ENCODE data around the gene CNOT6.

Gene CNOT6

DNA sequence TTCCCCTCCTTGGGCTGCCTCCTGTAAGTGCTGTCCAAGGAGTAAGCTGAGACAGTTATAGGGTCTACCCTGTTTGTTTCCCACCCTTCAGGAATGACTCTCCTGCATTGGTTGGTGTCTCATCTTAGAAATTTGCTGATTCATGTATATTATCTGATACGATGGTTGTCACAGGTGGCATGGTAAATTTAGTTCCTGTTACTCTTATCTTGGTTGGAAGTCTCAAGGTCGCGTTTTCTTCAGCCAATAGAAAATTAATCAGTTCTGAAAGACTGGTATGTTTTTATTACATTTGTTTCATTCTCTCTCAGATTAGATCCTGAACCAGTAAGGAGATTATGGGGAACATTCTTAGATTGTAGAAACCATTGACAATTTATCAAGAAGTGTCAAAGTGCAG, 54.4 kb downstream of the CNOT6 start:
- no peak for DNase-seq
- in situ Hi-C loops (cut with MboI; ENCODE audit: low pct_unique_long_range_greater_than_20kb, low sequenced_read_pairs), result no loop called here

DNA sequence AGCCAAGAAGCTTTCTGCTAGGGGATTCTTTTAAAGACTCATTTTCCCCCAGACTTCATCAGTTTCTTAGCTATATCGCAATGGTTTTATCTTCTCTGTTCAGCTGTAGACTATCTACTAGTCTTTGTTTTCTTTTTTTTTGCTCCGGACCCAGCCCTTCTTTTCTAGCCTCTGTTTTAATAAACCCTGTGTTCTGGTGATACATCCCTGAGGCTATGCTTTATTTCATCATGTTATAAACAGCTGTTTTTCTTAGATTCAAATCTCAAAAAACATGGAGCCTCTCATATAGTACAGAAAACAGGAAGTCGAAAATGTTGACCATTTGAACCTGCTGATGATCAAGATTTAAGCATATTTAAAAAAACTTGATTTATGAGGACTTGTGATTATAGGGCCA, 59.4 kb downstream of the CNOT6 start:
- in situ Hi-C loops (cut with MboI; ENCODE audit: low pct_unique_long_range_greater_than_20kb, low sequenced_read_pairs), result no loop called here
- DNase-seq, result no peak

DNA sequence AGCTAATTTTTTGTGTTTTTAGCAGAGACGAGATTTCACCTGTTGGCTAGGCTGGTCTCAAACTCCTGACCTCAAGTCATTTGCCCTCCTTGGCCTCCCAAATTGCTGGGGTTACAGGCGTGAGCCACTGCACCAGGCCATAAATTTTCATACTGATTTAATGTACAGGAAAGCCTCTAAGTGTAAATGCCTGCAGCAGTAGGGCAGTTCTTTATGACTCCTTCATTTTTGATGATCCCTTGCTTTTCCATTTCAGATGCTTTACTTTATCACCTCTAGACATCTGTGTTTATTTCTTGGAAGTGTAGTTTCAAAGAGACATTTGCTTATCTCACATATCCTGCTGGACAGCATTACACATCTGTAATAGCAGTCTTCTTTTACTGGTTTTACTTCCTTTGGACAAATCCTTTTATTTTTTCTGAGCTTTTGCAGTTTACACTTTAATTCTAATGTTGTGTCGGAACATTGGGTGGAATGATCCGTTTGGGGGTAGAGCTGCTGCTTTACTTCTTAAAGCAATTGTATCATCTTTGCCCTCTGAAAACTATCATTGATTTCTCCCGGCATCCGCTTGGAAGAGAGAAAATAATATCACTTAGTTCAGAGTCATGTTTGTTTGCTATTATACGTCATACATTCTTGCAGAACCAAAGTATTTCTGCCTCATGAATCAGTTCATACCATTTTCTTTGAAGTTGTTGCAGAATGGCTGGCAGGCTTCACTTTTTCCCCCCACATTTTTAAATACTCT, 61.2 kb downstream of the CNOT6 start:
- in situ Hi-C loops (cut with MboI; ENCODE audit: low pct_unique_long_range_greater_than_20kb, low sequenced_read_pairs), result no loop called here
- no peak for DNase-seq

DNA sequence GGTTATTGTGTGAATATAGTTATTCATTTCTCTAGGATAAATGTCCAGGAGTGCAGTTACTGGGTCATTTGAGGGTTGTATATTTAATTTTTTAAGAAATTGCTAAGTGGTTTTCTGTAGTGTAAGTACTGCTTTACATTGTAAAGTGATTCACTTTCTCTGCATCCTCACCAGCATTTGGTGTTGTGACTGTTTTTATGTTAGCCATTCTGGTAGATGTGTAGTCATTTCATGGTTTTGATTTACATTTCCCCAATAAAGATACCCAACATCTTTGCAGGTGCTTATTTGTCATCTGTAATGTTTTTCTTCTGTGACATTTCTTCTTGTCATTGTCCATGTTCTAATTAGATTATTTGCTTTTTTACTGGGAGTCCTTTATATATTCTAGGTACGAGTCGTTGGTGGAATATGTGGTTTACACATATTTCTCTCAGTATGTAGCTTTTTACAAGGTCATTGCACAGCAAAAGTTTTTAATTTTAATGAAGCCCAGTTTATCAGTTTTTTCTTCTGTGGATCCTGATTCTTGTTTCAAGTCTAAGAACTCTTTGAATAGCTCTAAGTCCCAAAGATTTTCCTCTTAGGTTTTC, 63.1 kb downstream of the CNOT6 start:
- in situ Hi-C loops (cut with MboI; ENCODE audit: low pct_unique_long_range_greater_than_20kb, low sequenced_read_pairs), result no loop called here
- DNase-seq, result no peak

DNA sequence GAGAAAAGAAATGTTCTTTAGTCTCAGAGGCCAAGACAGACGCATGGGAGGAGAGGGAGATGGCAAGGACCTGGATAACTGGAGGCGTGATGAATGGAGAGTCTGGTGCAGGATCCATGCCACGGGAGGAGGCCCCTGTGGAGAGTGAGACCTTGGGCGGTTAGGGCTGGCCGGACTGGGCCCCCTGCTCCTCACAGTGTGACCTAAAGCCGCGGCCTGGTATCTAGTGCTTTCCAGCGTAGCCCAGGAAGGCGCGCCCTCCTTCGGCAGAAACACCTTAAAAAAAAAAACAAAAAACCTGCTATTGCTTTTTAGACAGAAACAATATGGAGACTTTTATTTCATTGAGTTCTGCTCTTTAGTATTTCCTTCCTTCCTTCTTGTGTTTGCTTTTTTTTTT, 64.1 kb downstream of the CNOT6 start:
- in situ Hi-C loops (cut with MboI; ENCODE audit: low pct_unique_long_range_greater_than_20kb, low sequenced_read_pairs), result no loop called here
- no peak for DNase-seq

DNA sequence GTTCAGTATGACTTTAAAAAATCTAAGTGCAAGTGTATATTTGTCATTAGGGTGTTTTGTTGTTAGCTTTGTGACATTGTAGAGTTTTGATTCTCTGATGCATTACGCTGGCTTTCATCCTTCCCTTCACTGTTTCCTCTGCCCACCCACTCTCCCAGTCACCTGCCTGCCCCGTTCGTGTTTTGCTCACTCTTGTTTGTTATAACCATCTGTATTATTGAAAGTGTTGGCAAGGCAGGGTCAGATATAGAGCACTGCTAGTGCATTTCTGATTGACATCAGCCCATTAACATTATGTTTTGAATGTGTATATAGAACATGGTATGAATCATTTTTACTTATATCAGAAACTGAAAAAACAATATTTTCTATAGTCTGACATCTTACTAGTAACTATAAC, 69.8 kb downstream of the CNOT6 start:
- DNase-seq, result no peak
- in situ Hi-C loops (cut with MboI; ENCODE audit: low pct_unique_long_range_greater_than_20kb, low sequenced_read_pairs), result no loop called here

DNA sequence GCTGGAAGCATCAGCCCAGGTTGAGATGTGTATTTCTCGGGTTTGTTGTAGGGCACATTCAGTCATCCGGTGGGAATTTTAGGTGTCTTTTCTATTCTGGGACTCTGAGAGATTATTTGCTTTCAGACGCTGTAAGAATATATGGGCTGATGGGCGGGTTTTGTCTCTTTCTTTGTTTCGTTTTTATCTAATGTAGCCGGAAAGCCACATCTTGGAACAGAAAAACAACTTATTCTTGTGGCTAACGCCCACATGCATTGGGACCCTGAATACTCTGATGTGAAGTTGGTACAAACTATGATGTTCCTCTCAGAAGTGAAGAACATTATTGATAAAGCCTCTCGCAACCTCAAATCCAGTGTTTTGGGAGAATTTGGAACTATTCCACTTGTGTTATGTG, 74.7 kb downstream of the CNOT6 start:
- no peak for DNase-seq
- in situ Hi-C loops (cut with MboI; ENCODE audit: low pct_unique_long_range_greater_than_20kb, low sequenced_read_pairs), result no loop called here

DNA sequence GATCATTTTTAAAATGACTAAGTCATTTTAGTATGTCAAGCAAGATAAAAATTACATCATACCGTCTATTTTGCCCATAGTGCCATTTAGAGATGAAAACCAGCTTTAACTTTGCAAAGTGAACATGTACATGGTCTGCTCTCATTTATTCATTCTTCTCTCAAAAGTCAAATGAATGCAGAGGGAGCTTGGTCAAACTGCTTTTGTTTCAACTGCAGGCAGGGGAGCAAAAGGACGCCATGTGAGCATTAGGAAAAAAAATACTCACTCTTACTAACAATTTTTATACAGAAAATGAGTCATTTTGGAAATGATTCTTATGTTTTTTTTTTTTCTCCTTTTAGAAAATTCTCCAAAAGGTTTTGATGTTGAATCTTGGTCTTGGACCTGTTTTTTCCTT, 81.4 kb downstream of the CNOT6 start:
- in situ Hi-C loops (cut with MboI; ENCODE audit: low pct_unique_long_range_greater_than_20kb, low sequenced_read_pairs), result no loop called here
- DNase-seq, result no peak

DNA sequence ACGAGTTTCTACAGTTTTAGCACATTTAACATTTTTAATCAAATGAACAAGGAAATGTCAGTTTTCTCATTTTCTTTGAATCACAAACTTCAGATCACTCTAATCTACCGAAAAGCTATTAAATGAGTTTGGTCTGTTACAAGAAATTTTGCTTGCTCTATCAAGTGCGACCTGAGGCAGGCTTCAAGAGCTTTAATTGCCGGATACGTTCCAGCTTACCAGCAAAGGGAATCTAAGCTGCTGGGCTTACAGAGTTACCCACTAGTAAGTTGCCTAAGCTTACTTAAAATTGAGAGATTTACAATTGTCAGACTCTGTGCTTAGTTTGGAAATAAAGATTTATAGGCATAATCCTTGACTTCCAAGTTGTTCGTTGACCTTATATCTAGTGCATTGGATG, 86.5 kb downstream of the CNOT6 start:
- in situ Hi-C loops (cut with MboI; ENCODE audit: low pct_unique_long_range_greater_than_20kb, low sequenced_read_pairs), result no loop called here
- DNase-seq, result no peak

DNA sequence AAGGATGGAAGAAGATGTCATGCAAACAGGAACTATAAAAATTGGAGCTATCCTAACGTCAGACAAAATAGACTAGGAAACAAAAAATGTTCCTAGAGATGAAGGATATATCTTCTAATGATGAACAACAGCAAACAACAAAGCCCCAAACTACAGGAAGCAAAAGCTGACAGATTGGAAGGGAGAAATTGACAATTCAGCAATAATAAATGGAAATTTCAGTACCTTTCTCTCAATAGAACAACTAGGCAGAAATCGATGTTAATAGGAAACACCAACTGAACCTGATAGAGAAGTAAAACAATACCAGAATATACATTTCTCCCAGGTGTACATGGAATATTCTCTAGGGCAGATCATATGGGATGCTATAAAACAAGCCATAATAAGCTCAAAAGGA, 89.6 kb downstream of the CNOT6 start:
- DNase-seq, result no peak
- in situ Hi-C loops (cut with MboI; ENCODE audit: low pct_unique_long_range_greater_than_20kb, low sequenced_read_pairs), result no loop called here

DNA sequence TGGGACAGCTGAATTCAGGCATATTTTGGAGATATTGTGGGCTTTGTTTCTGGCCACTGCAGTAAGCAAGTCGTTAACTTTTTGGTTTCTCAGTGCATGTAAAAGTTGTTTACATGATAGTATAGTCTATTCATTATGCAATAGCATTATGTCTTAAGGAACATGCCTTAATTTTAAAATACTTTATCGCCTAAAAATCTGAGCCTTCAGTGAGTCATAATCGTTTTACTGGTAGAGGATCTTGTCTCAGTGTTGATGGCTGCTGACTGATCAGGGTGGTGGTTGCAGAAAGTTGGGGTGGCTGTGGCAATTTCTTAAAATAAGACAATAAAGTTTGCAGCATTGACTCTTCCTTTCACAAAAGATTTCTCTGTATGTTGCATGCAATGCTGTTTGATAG, 92.0 kb downstream of the CNOT6 start:
- in situ Hi-C loops (cut with MboI; ENCODE audit: low pct_unique_long_range_greater_than_20kb, low sequenced_read_pairs), result no loop called here
- DNase-seq, result no peak

DNA sequence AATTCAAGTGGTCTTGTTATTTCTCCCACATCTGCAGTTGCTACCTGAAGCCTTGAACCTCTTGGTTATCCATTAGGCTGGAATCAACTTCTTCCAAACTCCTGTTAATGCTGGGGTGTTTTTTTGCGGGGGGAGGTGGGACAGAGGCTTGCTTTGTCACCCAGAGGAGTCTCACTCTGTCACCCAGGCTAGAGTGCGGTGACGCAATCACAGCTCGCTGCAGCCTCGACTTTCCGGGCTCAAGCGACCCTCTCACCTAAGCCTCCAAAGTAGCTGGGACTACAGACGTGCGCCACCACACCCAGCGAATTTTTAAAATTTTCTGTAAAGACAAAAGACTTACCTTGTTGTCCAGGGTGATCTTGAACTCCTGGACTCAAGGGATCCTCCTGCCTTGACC, 92.7 kb downstream of the CNOT6 start:
- in situ Hi-C loops (cut with MboI; ENCODE audit: low pct_unique_long_range_greater_than_20kb, low sequenced_read_pairs), result no loop called here
- DNase-seq, result no peak

DNA sequence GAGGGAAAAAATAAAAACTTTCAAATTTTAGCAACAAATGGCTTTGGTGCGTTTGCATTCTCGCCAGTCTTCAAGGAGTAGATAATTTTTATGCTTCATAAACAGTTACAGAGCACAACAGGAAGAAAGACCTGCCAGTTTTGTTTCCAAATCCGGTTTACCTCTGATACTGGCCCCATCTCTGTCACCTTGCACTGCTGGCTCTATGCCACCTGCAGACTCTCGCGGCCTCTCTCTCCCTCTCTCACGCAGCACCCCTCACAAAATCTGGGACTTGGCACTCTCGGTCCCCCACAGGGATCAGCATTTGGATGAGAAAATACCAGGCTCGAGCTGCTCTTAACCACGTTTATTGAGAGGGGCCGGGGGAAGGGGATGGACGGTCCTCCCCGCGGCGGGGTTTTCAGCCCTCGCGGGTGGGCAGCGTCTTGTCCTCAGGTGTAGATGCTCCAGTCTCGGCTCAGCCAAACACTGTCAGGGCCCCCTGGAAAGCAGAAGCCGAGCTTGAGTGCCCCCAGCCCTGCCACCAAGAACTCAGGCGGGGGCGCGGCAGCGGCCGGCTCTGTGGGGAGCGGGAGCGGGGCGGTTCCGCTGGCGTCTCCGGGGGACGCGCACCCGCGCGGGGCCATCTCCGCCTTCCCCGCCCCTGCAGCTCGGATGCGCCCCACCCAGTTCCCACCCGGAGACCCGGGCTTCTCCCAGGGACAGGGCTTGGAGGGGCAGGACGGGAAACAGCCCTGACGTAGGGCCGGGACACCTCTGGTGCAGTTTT, 95.8 kb downstream of the CNOT6 start:
- DNase-seq, result no peak
- in situ Hi-C loops (cut with MboI; ENCODE audit: low pct_unique_long_range_greater_than_20kb, low sequenced_read_pairs), result no loop called here

DNA sequence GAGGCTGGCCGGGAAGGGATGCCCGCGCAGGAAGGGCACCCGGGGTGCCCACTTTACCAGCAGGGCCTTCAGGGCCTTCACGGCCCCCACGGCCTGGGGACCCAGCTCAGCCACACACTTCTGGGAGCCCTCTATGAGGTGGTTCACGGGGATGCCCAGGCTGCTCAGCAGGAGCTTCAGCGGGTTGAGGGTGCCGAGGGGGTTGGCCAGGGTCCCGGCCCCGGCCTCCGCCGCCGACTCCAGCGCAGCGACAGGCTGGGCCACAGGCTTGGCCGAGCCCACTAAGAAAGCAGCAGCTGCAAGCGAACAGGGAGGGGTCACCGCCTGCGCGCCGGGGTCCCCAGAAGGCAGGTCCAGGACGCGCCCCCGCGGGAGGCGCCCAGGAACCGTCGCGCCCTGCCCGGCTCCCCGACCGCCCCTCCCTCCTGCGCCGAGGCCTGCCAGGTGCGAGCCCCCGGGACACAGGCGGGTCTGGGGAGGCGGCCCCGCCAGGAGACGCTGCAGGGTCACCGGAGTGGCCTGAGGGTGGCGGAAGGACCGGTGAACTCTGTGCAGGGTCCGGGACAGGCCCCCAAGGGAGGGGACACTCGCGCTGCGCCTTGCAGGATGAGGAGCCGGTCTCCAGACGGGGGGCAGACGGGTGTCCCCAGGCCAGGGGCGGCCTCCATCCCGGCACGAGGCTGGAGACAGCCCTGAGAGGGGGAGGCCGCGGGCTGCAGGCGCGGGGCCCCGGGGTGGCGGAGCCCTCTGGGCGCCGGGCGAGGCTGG, 96.5 kb downstream of the CNOT6 start:
- in situ Hi-C loops (cut with MboI; ENCODE audit: low pct_unique_long_range_greater_than_20kb, low sequenced_read_pairs), result no loop called here
- DNase-seq, result no peak

DNA sequence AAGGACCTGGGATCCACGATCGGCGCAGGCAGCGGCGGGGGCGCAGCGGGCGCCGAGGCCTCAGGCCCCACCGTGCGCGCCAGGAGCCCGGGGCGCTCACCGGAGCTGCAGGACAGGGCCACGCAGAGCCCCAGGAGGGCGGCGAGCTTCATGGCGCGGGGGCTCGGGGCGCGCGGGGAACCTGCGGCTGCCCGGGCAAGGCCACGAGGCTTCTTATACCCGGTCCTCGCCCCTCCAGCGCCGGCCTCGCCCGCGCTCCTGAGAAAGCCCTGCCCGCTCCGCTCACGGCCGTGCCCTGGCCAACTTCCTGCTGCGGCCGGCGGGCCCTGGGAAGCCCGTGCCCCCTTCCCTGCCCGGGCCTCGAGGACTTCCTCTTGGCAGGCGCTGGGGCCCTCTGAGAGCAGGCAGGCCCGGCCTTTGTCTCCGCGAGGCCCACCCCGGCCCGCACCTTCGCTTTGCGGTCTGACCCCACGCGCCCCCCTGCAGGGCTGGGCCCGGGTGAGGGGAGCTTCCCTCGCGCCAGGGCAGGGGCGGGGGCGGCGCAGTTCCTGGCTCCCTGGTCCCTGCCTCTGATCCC, 97.2 kb downstream of the CNOT6 start, which contains the start of gene SCGB3A1:
Gene SCGB3A1, minus strand, starts transcription at position 189 of the 577 bp plus-strand sequence. Its CDS starts 37 bp downstream, at position 152.
- in situ Hi-C loops (cut with MboI; ENCODE audit: low pct_unique_long_range_greater_than_20kb, low sequenced_read_pairs), result no loop called here
- no peak for DNase-seq

DNA sequence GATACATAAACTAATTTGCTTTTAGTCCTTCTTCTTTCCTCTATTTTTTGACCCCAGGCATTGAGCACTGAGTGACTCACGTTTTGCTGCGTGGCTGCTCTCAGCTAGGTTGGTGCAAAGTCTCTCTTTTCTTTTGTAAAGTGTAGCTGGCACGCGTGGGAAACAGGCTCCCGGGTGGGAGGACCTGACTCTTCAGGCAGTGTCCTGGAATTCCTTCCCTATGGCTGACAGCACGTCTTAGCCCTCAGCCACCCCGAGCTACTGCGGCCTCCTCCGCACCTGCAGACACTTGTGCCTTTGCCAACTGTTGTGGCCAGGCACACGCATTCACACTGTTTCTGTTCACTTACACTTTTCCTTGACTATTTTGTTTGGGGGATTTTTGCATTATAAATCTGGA, 98.0 kb downstream of the CNOT6 start:
- DNase-seq, result no peak
- in situ Hi-C loops (cut with MboI; ENCODE audit: low pct_unique_long_range_greater_than_20kb, low sequenced_read_pairs), result no loop called here

DNA sequence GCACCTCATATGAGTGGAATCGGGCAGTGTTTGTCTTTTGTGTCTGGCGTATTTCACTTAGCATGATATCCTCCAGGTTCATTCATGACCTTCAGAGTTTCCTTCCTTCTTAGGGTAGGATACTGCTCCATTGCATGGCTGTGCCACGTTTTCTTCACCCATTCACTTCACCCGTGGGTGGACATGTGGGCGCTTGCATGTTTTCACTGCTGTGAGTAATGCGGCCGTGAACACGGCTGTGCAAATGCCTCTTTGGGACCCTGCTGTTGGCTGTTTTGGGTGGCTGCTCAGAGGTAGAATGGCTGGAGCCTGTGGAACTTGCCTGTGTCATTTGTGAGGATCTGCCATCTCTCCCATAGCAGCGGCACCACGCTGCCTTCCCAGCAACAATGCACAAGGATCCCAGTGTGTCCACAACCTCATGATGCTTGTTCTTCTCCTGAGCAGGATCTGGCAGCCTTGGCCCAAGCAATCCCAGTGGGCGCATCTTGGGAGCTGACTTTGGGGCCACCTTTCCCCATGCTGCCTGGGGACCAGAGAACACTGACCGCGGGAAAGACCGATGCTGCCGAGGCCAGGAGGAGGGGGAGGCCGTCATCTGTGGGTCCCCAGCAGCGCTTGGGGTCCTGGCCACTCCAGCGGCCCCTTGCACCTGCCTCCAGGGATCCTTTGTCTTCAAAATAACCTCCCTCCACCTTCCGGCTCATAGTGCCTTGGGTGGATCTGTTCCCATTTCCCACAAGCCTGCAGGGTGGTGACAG, 99.4 kb downstream of the CNOT6 start:
- in situ Hi-C loops (cut with MboI; ENCODE audit: low pct_unique_long_range_greater_than_20kb, low sequenced_read_pairs), result no loop called here
- DNase-seq, result no peak

DNA sequence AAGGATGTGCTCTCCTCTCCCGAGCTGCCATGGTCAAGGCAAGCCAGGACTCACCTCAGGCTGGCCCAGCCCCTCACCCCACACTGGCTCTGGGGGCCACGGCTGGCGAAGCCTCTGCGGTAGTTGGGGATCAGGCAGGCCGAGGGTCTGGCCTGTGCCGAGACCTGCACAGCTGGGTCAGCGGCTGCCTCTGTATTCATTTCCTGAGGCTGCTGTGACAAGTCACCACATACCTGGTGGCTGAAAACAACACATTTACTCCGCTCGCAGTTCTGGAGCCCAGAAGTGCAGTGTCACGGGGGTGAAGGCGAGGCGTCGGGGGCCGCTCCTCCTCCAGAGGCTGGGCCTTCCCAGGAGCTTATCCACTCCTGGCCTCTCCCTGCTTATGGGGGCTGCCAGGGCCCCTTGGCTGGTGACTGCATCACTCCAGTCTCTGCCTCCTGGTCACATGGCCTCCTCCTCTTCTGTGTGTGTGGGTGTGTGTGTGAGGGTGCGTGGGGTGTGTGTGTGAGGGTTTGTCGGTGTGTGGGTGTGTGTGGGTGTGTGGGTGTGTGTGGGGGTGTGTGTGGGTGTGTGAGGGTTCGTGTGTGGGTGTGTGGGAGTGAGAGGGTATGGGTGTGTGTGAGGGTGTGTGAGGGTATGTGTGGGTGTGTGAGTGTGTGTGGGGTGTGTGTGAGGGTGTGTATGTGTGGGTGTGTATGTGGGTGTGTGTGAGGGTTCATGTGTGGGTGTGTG, 100.3 kb downstream of the CNOT6 start:
- no peak for DNase-seq
- in situ Hi-C loops (cut with MboI; ENCODE audit: low pct_unique_long_range_greater_than_20kb, low sequenced_read_pairs), result no loop called here

All from KBM-7 (cell line).